Activated CD8-positive, alpha-beta memory T cell treated with anti-CD3 and anti-CD28 coated beads, Interleukin-2, amount 50 U/mL, for 1 hour (primary cell): ENCODE results near the gene RUVBL2.
"Not testable (repeated sequence)": the region's sequence is repeated elsewhere in the genome, so short reads cannot be mapped to it uniquely, and the experiment has no call there.

Source experiments
- DNase-seq: peaks from one replicate; pipeline ENCODE4 v3.0.0-alpha.2; 2020; ENCODE audit errors: extremely low read depth

The RUVBL2 gene

GRCh38 chr19:49049834-49050233 lies 56.1 kb downstream of the RUVBL2 start:
- DNase-seq: not testable (repeated sequence)

DNA sequence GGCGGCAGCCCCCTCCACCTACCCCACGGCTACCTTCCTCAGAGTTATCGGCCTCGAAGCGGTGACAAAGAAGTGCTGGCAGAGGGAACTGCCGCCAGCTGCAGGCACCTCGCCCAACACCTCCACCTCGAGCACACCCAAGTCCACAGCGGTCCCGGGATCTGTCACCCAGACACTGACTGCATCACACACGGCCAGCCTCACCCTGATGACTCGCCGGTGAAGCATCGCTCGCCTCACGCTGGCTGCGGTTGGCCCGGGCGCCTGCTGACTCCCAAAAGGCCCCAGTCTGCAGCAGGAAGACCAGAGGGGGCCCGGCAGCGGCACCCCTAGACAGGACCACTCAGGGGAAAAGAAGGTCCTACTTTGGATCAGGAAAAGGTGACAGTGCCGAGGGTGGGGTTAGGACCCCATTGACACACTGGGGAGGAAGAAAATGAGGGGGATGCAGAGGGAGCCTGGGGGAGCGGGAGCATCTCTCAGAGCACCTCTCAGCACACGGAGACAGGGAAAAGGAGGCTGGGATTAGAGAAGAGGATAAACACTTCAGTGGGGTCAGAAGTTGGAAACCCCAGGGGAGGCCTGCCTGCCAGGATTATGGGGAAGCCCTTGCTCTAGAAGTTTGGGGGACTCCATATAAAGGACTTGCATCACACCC lies 56.8 kb downstream of the RUVBL2 start:
- DNase-seq: not testable (repeated sequence)

GRCh38 chr19:49056101-49056901 lies 62.6 kb downstream of the RUVBL2 start:
- no peak for DNase-seq

GRCh38 chr19:49056902-49057596 lies 63.4 kb downstream of the RUVBL2 start:
- DNase-seq: not testable (repeated sequence)

GRCh38 chr19:49057636-49058234 lies 64.0 kb downstream of the RUVBL2 start, which contains the start of gene CGB7:
Gene CGB7 (minus strand): TSS chr19:49057749. CDS start chr19:49055375, 2,374 bp downstream.
- no peak for DNase-seq

DNA sequence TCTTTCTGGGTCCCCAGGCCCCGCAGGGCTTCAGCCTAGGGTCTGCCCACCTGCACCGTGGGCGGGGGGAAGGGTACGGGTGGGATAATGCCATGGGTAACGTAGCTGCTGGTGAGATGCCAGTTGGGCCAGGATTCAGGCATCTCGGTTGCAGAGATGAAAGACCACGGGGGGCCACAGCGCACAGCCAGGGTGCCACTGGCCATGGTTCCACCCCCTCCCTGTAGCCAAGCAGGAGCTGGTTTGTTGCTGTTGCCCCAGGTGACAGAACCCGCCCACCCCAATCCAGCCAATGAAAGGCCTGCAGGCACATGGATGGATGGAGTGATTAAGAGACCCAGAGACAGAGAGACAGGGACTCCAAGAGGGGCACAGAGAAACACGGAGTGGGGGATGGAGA lies 64.9 kb downstream of the RUVBL2 start:
- DNase-seq: no peak

- no peak for DNase-seq
Measured at GRCh38 chr19:49059053-49059452, 65.4 kb downstream of the RUVBL2 start.

DNA sequence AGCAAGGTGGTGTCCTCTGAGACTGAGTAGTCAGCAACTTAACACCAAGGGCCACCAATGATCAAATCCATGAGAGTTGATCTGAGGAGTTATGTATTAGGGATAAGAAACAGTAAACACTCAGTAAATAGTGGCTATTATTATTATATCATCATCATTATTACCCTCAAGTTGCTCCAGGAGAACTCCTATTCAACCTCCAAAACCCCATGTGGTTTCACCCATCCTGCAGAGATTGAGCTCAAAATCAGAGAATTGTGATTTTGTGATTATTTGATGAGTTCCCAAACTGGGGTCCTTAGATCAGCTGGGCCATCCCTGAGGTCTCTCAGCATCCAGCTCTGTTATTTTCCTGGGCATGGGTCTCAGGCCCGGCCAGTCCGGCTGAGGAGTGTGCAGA lies 67.3 kb downstream of the RUVBL2 start:
- DNase-seq: no peak

DNA sequence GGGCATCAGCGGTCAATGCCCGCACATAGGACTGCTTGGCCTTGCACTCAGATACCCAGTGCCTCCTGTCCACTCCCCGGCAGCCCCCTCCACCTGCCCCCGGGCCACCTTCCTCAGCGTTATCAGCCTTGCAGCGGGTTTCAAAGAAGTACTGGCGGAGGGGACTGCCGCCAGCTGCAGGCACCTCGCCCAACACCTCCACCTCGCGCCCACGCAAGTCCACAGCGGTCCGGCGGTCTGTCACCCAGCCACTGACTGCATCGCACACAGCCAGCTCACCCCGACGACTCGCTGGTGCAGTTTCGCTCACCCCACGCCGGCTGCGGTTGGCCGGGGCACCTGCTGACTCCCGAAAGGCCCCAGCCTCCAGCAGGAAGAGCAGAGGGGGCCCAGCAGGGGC lies 67.8 kb downstream of the RUVBL2 start:
- no peak for DNase-seq

- DNase-seq: no peak
Measured at GRCh38 chr19:49064029-49064629, 70.4 kb downstream of the RUVBL2 start.

DNA sequence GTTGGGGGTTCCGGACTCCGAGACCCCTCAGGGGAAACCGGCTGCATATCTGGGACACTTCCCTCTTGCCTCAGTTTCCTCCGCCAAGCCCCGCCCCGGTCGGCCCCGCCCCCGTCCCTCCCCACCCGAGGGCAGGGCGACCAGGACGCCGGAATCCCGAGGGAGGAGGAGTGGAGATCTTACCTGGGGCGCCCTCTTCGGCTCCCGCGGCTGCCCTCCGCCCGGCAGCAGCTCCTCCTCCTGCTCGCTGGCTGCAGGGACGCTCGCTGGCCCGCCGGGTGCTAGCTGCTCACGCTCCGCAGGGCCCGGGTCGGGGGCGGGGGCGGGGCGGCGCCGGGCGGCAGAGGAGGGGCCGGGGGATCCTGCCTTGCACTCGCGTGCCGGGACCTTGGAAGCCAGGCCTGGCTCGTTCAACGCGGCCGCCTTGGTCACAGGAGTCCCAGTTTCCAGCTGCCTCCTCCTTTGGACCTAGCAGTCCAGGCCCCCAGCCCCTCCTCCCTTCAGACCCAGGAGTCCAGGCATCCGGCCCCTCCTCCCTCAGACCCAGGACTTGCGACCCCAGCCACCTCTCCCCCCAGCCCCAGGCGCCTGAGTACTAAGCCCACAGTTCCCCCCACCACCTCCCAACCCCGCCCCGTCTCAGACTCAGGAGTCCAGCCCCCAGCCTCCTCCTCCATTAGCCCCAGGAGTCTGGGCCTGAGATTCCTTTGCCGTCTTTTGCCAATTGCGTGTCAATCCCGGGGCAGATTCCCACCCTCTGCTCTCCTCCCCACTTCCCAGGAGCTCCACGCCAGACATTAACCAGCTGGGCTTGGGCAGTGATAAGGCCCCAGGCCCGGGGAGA lies 71.3 kb downstream of the RUVBL2 start, which contains the start of gene NTF4:
Gene NTF4, minus strand, starts transcription at position 51 of the 844 bp plus-strand sequence. CDS start 2,821 bp downstream, outside the sequence.
- DNase-seq: no peak
